Tibial artery (tissue), 4 donors: Measurements from ENCODE around the gene SH3RF1.

ENCODE experiments used
- DNase-seq, 2 donors: peaks; one replicate each; pipeline ENCODE4 v3.0.0-alpha.2; 2019
- H3K27ac ChIP-seq, 2 donors: fragments of 200-600 bp; sonication (generic) in 1 of 2; 1 replicate in 1 of 2; 2 replicates in 1 of 2; pipeline ENCODE4 v1.5.1; 2018 to 2019; ENCODE audit warnings: mild to moderate bottlenecking in 1 of 2
- H3K27me3 ChIP-seq, 2 donors: fragments of 200-600 bp; sonication (generic) in 1 of 2; one replicate each; pipeline versions ENCODE4 v1.5.1 to v1.6.0; 2016 to 2019
- H3K36me3 ChIP-seq, 3 donors: fragments of 200-600 bp; sonication (generic) in 2 of 3; one replicate each; pipeline ENCODE4 v1.5.1; 2016 to 2019; ENCODE audit warnings: mild to moderate bottlenecking in 2 of 3
- H3K4me1 ChIP-seq, 4 donors: fragments of 200-600 bp; sonication (generic) in 2 of 4; 1 replicate in 3 of 4; 2 replicates in 1 of 4; pipeline ENCODE4 v1.5.1; 2016 to 2019
- H3K4me3 ChIP-seq, 2 donors: fragments of 200-600 bp; sonication (generic) in 1 of 2; 1 replicate in 1 of 2; 2 replicates in 1 of 2; pipeline ENCODE4 v1.5.1; 2018 to 2019; ENCODE audit warnings: mild to moderate bottlenecking in 2 of 2
- H3K9me3 ChIP-seq, 3 donors: fragments of 200-600 bp; sonication (generic) in 1 of 3; one replicate each; pipeline ENCODE4 v1.5.1; 2016 to 2019
- intact Hi-C: fragments of 100-400 bp; cut with DNase I; formaldehyde crosslinking; loops from one replicate; pipeline ENCODE4 v1.15.0; 2023; ENCODE audit warnings: low total_unique reads
- TF ChIP-seq, protein P1 (sequence below), 2 experiments: fragments of 200-600 bp in 1 of 2; fragments of 450-650 bp in 1 of 2; IDR thresholded peaks; one replicate each; pipeline ENCODE4 v1.5.1; 2017 to 2019; ENCODE audit warnings: antibody characterized with exemption in 2 of 2, mild to moderate bottlenecking in 1 of 2, moderate library complexity in 1 of 2

The SH3RF1 gene

DNA sequence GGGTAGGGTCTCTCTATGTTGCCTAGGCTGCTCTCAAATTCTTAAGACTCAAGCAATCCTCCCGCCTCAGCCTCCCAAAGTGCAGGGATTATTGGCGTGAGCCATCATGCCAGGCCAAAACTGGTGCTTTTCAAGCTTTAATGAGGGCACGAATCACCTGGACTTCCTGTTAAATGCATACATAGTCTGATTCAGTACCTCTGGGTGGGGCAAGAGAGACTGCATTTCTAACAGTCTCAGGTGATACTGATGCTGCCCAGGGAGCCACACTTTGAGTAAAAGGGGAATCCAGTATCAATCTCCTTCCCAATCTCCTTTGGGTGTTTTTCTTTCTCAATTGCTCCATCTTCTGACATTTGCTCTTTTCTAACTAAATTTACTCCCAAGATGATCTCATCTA lies 96.5 kb downstream of the SH3RF1 start:
- Histone ChIP-seq H3K9me3 (no peaks in the 10 kb centered on the region), H3K36me3 (no peaks in the 10 kb centered on the region), H3K27me3 (no peaks in the 10 kb centered on the region), H3K4me1 (peaks cover 0 to 20% (median 2%) of the 10 kb centered on the region in 4 donors), H3K4me3 (no peak overlapping the region), H3K27ac (no peak overlapping the region)
- intact Hi-C loops = no loop called here
- TF ChIP-seq, protein P1, sequence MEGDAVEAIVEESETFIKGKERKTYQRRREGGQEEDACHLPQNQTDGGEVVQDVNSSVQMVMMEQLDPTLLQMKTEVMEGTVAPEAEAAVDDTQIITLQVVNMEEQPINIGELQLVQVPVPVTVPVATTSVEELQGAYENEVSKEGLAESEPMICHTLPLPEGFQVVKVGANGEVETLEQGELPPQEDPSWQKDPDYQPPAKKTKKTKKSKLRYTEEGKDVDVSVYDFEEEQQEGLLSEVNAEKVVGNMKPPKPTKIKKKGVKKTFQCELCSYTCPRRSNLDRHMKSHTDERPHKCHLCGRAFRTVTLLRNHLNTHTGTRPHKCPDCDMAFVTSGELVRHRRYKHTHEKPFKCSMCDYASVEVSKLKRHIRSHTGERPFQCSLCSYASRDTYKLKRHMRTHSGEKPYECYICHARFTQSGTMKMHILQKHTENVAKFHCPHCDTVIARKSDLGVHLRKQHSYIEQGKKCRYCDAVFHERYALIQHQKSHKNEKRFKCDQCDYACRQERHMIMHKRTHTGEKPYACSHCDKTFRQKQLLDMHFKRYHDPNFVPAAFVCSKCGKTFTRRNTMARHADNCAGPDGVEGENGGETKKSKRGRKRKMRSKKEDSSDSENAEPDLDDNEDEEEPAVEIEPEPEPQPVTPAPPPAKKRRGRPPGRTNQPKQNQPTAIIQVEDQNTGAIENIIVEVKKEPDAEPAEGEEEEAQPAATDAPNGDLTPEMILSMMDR (IDR thresholded peaks at IDR 0.05) = no peak
- DNase-seq = no peak

DNA sequence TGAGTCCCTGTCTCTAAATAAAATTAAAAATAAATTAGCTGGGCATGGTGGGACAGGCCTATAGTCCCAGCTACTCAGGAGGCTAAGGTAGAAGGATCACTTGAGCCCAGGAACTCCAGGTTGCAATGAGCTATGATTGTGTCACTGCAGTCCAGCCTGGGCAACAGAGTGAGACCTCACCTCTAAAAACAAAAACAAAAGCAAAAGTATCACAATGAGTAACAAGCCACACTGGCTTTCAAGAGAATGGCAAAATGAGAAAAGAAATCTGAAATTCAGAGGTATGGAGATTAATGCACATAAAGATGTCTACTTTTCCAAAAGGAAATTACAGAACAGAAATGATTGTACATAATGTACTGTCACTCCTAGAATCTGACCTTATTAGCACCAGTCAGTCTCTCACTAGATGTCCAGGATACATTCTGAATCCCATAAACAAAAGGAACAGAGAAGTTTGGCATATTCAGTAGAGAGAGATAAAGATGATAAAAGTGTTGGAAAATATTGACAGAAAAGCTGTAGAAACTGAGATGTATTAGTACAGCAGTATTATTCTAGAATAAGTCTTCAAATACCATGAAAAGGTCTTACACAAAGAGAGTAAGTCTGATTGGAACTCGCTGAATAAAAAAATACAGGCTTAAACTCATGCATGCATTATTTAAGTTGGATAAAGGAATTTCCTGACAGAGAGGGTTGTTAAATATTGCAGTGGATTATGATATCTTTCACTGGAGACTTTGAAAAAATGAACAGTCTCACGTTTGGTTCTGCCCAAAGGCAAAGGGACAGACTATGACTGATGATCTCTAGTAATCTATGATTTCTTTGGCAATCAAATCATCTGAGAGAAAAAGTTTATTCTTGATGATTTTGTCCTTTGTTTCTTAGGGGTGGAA lies 102.5 kb downstream of the SH3RF1 start:
- Histone ChIP-seq H3K27me3 (no peaks in the 10 kb centered on the region), H3K36me3 (no peaks in the 10 kb centered on the region)

DNA sequence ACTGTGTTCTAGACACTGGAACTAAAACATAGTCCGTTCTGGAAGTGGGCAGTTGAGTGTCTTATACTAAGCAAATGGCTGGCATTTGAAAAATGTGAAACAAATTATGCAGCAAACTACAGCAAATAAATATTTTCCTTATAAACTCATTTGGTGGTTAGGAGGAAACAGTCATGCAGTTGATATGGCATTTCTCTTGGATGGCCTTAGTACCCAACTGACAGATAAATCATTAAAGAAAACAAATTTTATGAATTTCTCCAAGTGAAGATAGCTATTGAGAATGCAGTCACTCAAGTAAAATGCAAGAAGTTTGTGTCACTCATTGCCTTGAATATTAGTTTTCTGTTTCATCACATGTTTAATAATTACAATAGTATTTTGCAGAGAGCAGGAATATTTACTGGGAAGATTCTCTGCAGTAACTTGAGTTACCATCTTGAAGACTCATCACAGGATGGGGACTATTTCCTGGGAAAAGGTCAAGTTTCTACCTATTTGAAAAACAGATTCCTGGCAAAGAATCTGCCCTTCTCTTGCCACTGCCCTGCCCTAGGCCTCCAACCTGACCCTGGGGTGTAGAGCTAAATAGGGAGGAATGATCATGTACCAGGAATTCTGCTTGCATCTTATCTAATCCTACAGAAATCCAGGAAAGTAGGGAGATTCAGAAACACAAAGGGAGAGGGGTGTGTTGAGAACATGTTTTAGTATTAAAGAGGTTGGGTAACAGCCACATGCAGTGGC lies 105.9 kb downstream of the SH3RF1 start:
- intact Hi-C loops = no loop called here

More for the DNA sequence above, 102.5 kb downstream of the SH3RF1 start:
- no peaks in the 10 kb centered on the region for H3K9me3 ChIP-seq
- H3K4me1 ChIP-seq = peaks cover 0 to 24% (median 3%) of the 10 kb centered on the region in 4 donors
- H3K27ac ChIP-seq = no peak overlapping the region
- H3K4me3 ChIP-seq = no peak overlapping the region
- DNase-seq = no peak
- TF ChIP-seq, protein P1 (IDR thresholded peaks at IDR 0.05) = no peak
- intact Hi-C loops = no loop called here

DNA sequence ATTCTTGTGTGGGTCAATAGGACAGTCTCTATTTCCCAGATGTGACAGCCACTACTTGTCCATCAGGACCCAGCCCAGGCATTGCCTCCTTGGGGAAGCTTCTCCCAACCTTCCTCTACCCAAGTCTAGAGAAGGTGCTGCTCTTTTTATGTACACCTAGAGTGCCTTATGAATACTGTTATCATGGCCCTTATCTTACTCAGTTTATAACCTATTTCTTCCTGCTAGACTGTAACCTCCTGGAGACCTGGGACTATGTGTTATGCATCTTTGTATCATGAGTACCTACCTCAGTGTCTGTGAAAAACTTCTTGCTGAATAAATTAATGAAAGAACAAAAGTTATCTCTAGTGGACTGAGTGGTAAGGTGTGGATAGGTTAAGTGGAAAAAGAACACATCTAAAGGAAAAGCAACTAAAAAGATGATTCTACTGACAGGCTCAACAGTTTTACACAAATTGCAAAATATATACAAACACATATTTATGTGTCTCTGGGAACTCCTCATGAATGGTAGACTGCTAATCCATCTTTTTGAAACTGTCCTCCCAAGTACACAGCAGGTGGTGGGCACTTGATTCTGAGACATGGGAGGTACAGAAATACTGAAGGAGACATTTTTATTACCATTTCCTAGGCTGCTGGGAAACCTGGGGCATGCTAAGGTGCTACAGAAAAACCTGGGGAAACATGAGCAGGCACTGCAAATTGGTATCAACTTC lies 106.6 kb downstream of the SH3RF1 start:
- H3K4me3 ChIP-seq = no peak overlapping the region
- DNase-seq = no peak
- TF ChIP-seq, protein P1 (IDR thresholded peaks at IDR 0.05) = no peak

More for the DNA sequence above, 105.9 kb downstream of the SH3RF1 start:
- no peak for DNase-seq
- no peaks in the 10 kb centered on the region for H3K36me3 ChIP-seq
- no peak overlapping the region for H3K27ac ChIP-seq
- H3K9me3 ChIP-seq = no peaks in the 10 kb centered on the region
- TF ChIP-seq, protein P1 (IDR thresholded peaks at IDR 0.05) = no peak
- H3K4me3 ChIP-seq = no peak overlapping the region
- peaks cover 0 to 30% (median 4%) of the 10 kb centered on the region in 4 donors for H3K4me1 ChIP-seq
- H3K27me3 ChIP-seq = no peaks in the 10 kb centered on the region

DNA sequence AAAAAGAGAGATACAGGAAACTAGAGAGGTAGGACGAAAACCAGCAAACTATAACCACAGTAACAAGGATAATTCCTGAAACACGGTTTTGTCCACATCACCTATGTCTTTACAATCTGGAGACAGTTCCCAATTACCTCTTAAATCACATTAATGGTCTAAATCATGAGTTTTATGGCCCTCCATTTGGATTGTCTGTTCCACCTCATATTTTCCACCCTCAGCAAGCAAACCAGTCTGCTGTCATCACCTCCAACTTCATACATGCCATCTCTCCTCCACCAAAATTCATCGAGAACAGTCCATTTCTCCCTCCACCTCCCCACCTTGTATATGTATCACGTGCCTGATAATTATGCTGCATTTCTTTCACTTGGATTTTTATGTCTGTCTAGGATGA lies 107.3 kb downstream of the SH3RF1 start:
- Histone ChIP-seq H3K27me3 (no peaks in the 10 kb centered on the region), H3K4me1 (peaks cover 0 to 40% (median 9%) of the 10 kb centered on the region in 4 donors)
- intact Hi-C loops = no loop called here

More for the DNA sequence above, 106.6 kb downstream of the SH3RF1 start:
- Histone ChIP-seq H3K36me3 (no peaks in the 10 kb centered on the region), H3K9me3 (no peaks in the 10 kb centered on the region), H3K27ac (no peak overlapping the region), H3K4me1 (peaks cover 0 to 37% (median 8%) of the 10 kb centered on the region in 4 donors), H3K27me3 (no peaks in the 10 kb centered on the region)
- intact Hi-C loops = no loop called here

More for the DNA sequence above, 107.3 kb downstream of the SH3RF1 start:
- H3K4me3 ChIP-seq = no peak overlapping the region
- no peak overlapping the region for H3K27ac ChIP-seq
- TF ChIP-seq, protein P1 (IDR thresholded peaks at IDR 0.05) = no peak
- H3K36me3 ChIP-seq = no peaks in the 10 kb centered on the region
- DNase-seq = no peak
- H3K9me3 ChIP-seq = no peaks in the 10 kb centered on the region
